Measurements from ENCODE around the gene AGAP1. TPM values are rescaled to one million over a fixed set of nuclear protein-coding genes. Genes with fewer than 3 reads are reported as not detected.

Gene AGAP1
- total RNA-seq, 1 donor from 2014 or later = 17.5 TPM

GRCh38 chr2:236047176-236047575 lies 553.3 kb downstream of the AGAP1 start:
- DNase-seq (ENCODE audit: low read depth) = no peak
- H3K4me3 ChIP-seq (ENCODE audit: low read depth, low read length) = no peak overlapping the region
- TF ChIP-seq CTCF (conservative IDR thresholded peaks at IDR 0.05; ENCODE audit: low read depth, low read length) = no peak

DNA sequence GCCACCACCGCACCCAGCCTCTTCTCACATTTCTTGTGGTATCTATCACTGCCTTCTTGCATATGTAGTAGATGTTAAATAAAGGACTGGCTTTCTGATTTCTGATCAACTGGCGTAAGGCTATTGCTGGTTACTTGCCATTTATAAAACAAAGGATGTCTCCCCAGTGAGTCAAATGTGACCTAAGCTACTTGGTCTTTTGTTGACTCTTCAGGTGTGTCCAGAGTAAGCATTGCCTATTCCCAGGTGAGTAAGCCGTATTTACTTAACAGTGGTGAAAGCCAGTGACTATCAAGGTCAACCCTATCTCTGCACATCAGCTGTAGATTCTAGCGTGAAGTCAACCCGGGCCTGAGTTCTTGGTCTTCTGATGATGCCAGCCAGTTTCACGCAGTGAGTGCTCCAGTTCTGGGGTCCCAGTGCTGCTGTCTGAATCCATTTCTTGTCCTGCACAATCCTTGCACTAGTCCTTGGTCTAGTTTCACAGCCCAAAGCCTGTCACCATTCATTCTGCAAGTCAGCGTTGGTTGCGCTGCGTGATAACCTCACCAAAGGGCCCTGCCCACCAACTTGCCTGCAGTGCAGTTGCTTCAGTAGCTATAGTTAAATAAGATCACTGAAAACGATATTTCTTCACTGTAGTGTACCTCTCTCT lies 554.2 kb downstream of the AGAP1 start:
- H3K4me3 ChIP-seq (ENCODE audit: low read depth, low read length) = no peak overlapping the region
- DNase-seq (ENCODE audit: low read depth) = no peak
- no peak for TF ChIP-seq CTCF (conservative IDR thresholded peaks at IDR 0.05; ENCODE audit: low read depth, low read length)

DNA sequence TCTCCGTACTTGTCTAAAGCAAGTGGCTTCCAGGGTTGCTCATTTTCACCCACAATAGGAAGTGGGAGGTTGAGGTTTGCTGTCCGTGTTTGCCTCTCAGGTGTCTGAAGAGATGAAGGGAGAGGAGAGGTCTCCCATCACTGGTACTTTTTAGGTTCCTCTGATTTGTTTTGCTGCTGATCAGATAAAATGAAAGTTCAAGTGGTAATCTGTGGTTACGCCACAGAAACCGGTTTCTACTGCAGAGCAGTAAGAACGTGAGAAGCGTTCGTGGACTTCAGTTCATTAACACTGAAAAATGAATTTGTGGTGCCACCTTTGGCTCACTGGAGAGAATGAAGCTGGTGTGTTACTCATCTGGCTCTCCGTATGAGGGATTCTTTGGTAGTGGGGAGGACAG lies 556.1 kb downstream of the AGAP1 start:
- no peak for TF ChIP-seq CTCF (conservative IDR thresholded peaks at IDR 0.05; ENCODE audit: low read depth, low read length)
- H3K4me3 ChIP-seq (ENCODE audit: low read depth, low read length) = no peak overlapping the region
- no peak for DNase-seq (ENCODE audit: low read depth)

- no peak overlapping the region for H3K4me3 ChIP-seq (ENCODE audit: low read depth, low read length)
- TF ChIP-seq CTCF (conservative IDR thresholded peaks at IDR 0.05; ENCODE audit: low read depth, low read length) = no peak
- no peak for DNase-seq (ENCODE audit: low read depth)
Observed at GRCh38 chr2:236051351-236051750, 557.5 kb downstream of the AGAP1 start.

GRCh38 chr2:236051806-236052205 lies 558.0 kb downstream of the AGAP1 start:
- no peak for DNase-seq (ENCODE audit: low read depth)
- no peak for TF ChIP-seq CTCF (conservative IDR thresholded peaks at IDR 0.05; ENCODE audit: low read depth, low read length)

DNA sequence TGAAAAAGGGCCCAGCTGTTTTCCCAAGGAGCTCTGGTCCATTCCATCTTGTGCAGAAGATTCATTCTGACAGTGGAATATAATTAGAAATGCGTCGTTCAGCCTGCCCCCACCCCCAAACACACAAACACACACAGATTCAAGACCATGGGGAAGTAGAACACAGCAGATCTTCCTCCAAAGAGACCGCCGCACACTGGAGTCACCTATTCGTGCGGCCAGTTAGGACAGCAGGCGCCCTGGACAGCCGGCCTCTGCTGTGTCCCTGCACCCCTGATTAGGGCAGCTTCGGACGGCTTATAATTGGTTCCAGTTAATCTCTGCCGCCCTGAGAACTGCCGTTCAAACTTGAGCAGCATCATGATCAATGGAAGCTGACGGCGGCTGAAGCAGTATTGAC lies 558.4 kb downstream of the AGAP1 start:
- TF ChIP-seq CTCF (conservative IDR thresholded peaks at IDR 0.05; ENCODE audit: low read depth, low read length) = no peak
- DNase-seq (ENCODE audit: low read depth) = no peak
- H3K4me3 ChIP-seq (ENCODE audit: low read depth, low read length) = no peak overlapping the region

More at GRCh38 chr2:236051806-236052205, 558.0 kb downstream of the AGAP1 start:
- no peak overlapping the region for H3K4me3 ChIP-seq (ENCODE audit: low read depth, low read length)

Measured in epithelial cell of proximal tubule (primary cell).